GM18499 (cell line): ENCODE data around the gene ABLIM2.

Source experiments
- ATAC-seq: cut with Tn5 transposase; IDR thresholded peaks from one replicate; pipeline ENCODE4 v1.9.1; 2021; ENCODE audit warnings: moderate number of reproducible peaks; ENCODE audit not compliant: insufficient read depth, unreplicated experiment

Gene ABLIM2

GRCh38 chr4:8126523-8126922 lies 32.1 kb downstream of the ABLIM2 start:
- ATAC-seq = no peak

- no peak for ATAC-seq
Observed at GRCh38 chr4:8125526-8126056, 33.0 kb downstream of the ABLIM2 start.

GRCh38 chr4:8123870-8124269 lies 34.7 kb downstream of the ABLIM2 start:
- ATAC-seq = no peak

- ATAC-seq = no peak
Observed at GRCh38 chr4:8123389-8123788, 35.2 kb downstream of the ABLIM2 start.

GRCh38 chr4:8122746-8123145 lies 35.9 kb downstream of the ABLIM2 start:
- ATAC-seq = no peak

- ATAC-seq = no peak
Observed at GRCh38 chr4:8121292-8122015, 37.2 kb downstream of the ABLIM2 start.

GRCh38 chr4:8120501-8120900 lies 38.1 kb downstream of the ABLIM2 start:
- ATAC-seq = no peak

- ATAC-seq = no peak
Observed at GRCh38 chr4:8119877-8120276, 38.7 kb downstream of the ABLIM2 start.

- no peak for ATAC-seq
Observed at GRCh38 chr4:8118531-8118930, 40.1 kb downstream of the ABLIM2 start.

GRCh38 chr4:8118035-8118434 lies 40.6 kb downstream of the ABLIM2 start:
- ATAC-seq = no peak

- no peak for ATAC-seq
Observed at GRCh38 chr4:8117278-8117682, 41.3 kb downstream of the ABLIM2 start.

- ATAC-seq = no peak
Observed at GRCh38 chr4:8115916-8116315, 42.7 kb downstream of the ABLIM2 start.

- ATAC-seq = no peak
Observed at GRCh38 chr4:8115203-8115520, 43.5 kb downstream of the ABLIM2 start.

- no peak for ATAC-seq
Observed at GRCh38 chr4:8114456-8115202, 44.0 kb downstream of the ABLIM2 start.

- ATAC-seq = no peak
Observed at GRCh38 chr4:8113611-8114377, 44.8 kb downstream of the ABLIM2 start.

- no peak for ATAC-seq
Observed at GRCh38 chr4:8112672-8113071, 45.9 kb downstream of the ABLIM2 start.

GRCh38 chr4:8112036-8112576 lies 46.5 kb downstream of the ABLIM2 start:
- no peak for ATAC-seq

GRCh38 chr4:8110071-8110986 lies 48.3 kb downstream of the ABLIM2 start:
- no peak for ATAC-seq

GRCh38 chr4:8109406-8110065 lies 49.1 kb downstream of the ABLIM2 start:
- ATAC-seq = no peak
